ENCODE measurements around the gene FBXO33. TPM values are rescaled to one million over a fixed set of nuclear protein-coding genes. Genes with fewer than 3 reads are reported as not detected.

The FBXO33 gene
- total and polyA plus RNA-seq, 2 donors (not counting 1 experiment from before 2014, with no cell fraction given), result 17.3 to 19.3 TPM

DNA sequence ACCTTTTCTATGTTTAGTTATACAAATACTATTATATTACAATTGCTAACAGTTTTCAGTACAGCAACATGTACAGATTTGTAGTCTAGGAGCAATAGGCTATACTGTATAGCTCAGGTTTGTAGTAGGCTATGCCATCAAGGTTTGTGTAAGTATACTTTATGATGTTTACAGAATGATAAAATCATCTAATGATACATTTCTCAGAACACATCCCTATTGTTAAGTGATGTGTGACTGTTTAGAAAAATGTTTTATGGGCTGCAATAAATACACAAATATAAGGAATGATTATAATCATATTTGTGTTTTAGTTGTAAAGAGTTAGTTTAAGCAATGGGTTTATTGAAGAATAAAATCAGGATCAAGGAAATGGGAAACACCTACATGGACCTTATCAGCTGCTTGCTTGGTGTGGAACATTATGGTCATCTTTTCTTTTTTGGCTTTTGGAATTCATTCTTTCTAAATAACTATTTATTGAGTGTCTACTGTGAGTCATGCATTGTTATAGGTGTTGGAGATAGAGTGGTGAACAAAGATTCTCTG lies 24.5 kb upstream of the FBXO33 start:
- CTCF ChIA-PET, result no interaction called here
- ATAC-seq (ENCODE audit: low read depth), result no peak

DNA sequence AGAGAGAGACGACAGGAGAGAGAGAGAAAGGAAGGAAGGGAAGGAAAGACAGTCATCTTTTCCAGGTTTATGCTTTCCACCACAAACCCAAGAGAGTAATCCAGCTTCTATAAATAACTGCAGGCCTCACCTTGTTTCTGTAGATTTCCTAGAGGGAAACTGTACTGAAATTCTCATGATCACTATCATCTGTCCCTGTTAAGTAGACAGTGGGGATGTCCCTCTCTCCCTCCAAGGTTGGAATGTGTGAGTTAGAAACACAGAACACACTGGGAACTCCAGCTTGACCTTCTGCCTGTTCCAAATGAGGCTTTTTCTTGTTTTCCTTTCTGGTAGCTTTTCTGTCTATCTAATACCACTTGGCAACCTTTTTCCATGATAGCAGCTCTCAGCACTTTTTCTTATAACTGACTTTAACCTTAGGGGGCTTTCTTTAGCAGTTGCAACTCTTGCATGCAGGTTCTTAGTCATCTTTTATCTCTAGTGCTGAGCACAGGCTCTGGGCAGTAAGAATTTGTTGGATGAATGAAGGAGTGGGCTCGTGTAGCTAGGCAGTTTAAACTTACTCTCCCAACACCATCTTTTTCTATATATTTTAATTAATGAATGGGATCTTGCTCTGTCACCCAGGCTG lies 22.8 kb upstream of the FBXO33 start:
- Histone ChIP-seq H3K27ac (ENCODE audit: low read length in 2 of 2) (no peak overlapping the region), H3K4me2 (replicated peaks; ENCODE audit: low read depth, low read length, poor library complexity, severe bottlenecking) (no peak overlapping the region), H2AFZ (ENCODE audit: insufficient read depth, low read depth, low read length, poor library complexity, severe bottlenecking) (no peak overlapping the region), H3K4me3 (ENCODE audit: control extremely low read depth in 1 of 5, extremely low read depth in 1 of 5, insufficient read depth in 1 of 5, low read depth in 2 of 5, low read length in 4 of 5) (no peak overlapping the region), H3K9ac (ENCODE audit: low read length) (no peak overlapping the region), H3K4me1 (ENCODE audit: control insufficient read depth in 2 of 2, insufficient read depth in 2 of 2, low read length in 2 of 2) (no peaks in the 10 kb centered on the region), H3K36me3 (replicated peaks in 1 of 2; ENCODE audit: control extremely low read depth in 1 of 2, control insufficient read depth in 1 of 2, extremely low read depth in 1 of 2, insufficient read depth in 2 of 2, low read length in 1 of 2) (no peaks in the 10 kb centered on the region), H4K20me1 (ENCODE audit: control insufficient read depth, insufficient read depth, low read length, poor library complexity, severe bottlenecking) (no peaks in the 10 kb centered on the region), H3K9me3 (ENCODE audit: control extremely low read depth in 1 of 3, control insufficient read depth in 2 of 3, insufficient read depth in 1 of 3, low read length in 2 of 3) (no peaks in the 10 kb centered on the region), H3K27me3 (replicated peaks in 1 of 4; ENCODE audit: control extremely low read depth in 1 of 4, control insufficient read depth in 3 of 4, insufficient read depth in 4 of 4, low read length in 3 of 4) (no peaks in the 10 kb centered on the region), H3K79me2 (ENCODE audit: control insufficient read depth, insufficient read depth, low read length) (no peaks in the 10 kb centered on the region)
- H3K4me1 Mint-ChIP-seq, result no peaks in the 10 kb centered on the region
- H3K27ac Mint-ChIP-seq, result no peak overlapping the region
- DNase-seq, result no peak
- ATAC-seq (ENCODE audit: low read depth), result no peak
- H3K27me3 Mint-ChIP-seq, result no peaks in the 10 kb centered on the region
- no CpG with 5 or more reads among the region's 2 CpGs for WGBS (ENCODE audit: insufficient coverage)
- H3K9me3 Mint-ChIP-seq (ENCODE audit: insufficient read depth), result no peaks in the 10 kb centered on the region
- CTCF ChIA-PET, result no interaction called here
- intact Hi-C loops (cut with micrococcal nuclease), result no loop called here
- no peak overlapping the region for H3K4me3 Mint-ChIP-seq
- no peak for TF ChIP-seq EZH2 (IDR thresholded peaks at IDR 0.05; ENCODE audit: borderline replicate concordance, insufficient read depth, low read depth, low read length, poor library complexity, severe bottlenecking)
- TF ChIP-seq, protein P1, sequence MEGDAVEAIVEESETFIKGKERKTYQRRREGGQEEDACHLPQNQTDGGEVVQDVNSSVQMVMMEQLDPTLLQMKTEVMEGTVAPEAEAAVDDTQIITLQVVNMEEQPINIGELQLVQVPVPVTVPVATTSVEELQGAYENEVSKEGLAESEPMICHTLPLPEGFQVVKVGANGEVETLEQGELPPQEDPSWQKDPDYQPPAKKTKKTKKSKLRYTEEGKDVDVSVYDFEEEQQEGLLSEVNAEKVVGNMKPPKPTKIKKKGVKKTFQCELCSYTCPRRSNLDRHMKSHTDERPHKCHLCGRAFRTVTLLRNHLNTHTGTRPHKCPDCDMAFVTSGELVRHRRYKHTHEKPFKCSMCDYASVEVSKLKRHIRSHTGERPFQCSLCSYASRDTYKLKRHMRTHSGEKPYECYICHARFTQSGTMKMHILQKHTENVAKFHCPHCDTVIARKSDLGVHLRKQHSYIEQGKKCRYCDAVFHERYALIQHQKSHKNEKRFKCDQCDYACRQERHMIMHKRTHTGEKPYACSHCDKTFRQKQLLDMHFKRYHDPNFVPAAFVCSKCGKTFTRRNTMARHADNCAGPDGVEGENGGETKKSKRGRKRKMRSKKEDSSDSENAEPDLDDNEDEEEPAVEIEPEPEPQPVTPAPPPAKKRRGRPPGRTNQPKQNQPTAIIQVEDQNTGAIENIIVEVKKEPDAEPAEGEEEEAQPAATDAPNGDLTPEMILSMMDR (IDR thresholded peaks at IDR 0.05), result no peak
- POLR2A ChIA-PET, result no interaction called here

More for the DNA sequence above, 24.5 kb upstream of the FBXO33 start:
- H3K4me2 ChIP-seq (replicated peaks; ENCODE audit: low read depth, low read length, poor library complexity, severe bottlenecking), result no peak overlapping the region
- no peaks in the 10 kb centered on the region for H3K36me3 ChIP-seq (replicated peaks in 1 of 2; ENCODE audit: control extremely low read depth in 1 of 2, control insufficient read depth in 1 of 2, extremely low read depth in 1 of 2, insufficient read depth in 2 of 2, low read length in 1 of 2)
- Mint-ChIP-seq H3K4me3 (no peak overlapping the region), H3K27ac (no peak overlapping the region), H3K4me1 (no peaks in the 10 kb centered on the region), H3K27me3 (no peaks in the 10 kb centered on the region), H3K9me3 (ENCODE audit: insufficient read depth) (no peaks in the 10 kb centered on the region)
- H3K79me2 ChIP-seq (ENCODE audit: control insufficient read depth, insufficient read depth, low read length), result no peaks in the 10 kb centered on the region
- no peak overlapping the region for H2AFZ ChIP-seq (ENCODE audit: insufficient read depth, low read depth, low read length, poor library complexity, severe bottlenecking)
- H3K27ac ChIP-seq (ENCODE audit: low read length in 2 of 2), result no peak overlapping the region
- H4K20me1 ChIP-seq (ENCODE audit: control insufficient read depth, insufficient read depth, low read length, poor library complexity, severe bottlenecking), result no peaks in the 10 kb centered on the region
- TF ChIP-seq, protein P1 (IDR thresholded peaks at IDR 0.05), result no peak
- no peak for TF ChIP-seq EZH2 (IDR thresholded peaks at IDR 0.05; ENCODE audit: borderline replicate concordance, insufficient read depth, low read depth, low read length, poor library complexity, severe bottlenecking)
- H3K27me3 ChIP-seq (replicated peaks in 1 of 4; ENCODE audit: control extremely low read depth in 1 of 4, control insufficient read depth in 3 of 4, insufficient read depth in 4 of 4, low read length in 3 of 4), result no peaks in the 10 kb centered on the region
- no peak overlapping the region for H3K9ac ChIP-seq (ENCODE audit: low read length)
- POLR2A ChIA-PET, result no interaction called here
- H3K4me3 ChIP-seq (ENCODE audit: control extremely low read depth in 1 of 5, extremely low read depth in 1 of 5, insufficient read depth in 1 of 5, low read depth in 2 of 5, low read length in 4 of 5), result no peak overlapping the region
- H3K9me3 ChIP-seq (ENCODE audit: control extremely low read depth in 1 of 3, control insufficient read depth in 2 of 3, insufficient read depth in 1 of 3, low read length in 2 of 3), result no peaks in the 10 kb centered on the region
- intact Hi-C loops (cut with micrococcal nuclease), result no loop called here
- DNase-seq, result no peak
- no peaks in the 10 kb centered on the region for H3K4me1 ChIP-seq (ENCODE audit: control insufficient read depth in 2 of 2, insufficient read depth in 2 of 2, low read length in 2 of 2)

Measured in B cell (primary cell).